HCT116 (cell line): ENCODE data around the gene NRCAM.

ENCODE experiments used
- EZH2 ChIP-seq: fragments of 200-600 bp; sonication (generic); IDR thresholded peaks from 2 replicates; pipeline ENCODE4 v1.6.1; 2017; ENCODE audit warnings: antibody characterized with exemption, mixed run types
- FOSL1 ChIP-seq: IDR thresholded peaks from 2 replicates; pipeline ENCODE4 v1.6.1; 2012; ENCODE audit warnings: low read depth
- POLR2A ChIP-seq: IDR thresholded peaks from 2 replicates; pipeline ENCODE4 v1.7.0; 2011; ENCODE audit warnings: borderline replicate concordance; ENCODE audit not compliant: insufficient read depth, insufficient read length; ENCODE audit errors: extremely low read depth
- POLR2AphosphoS5 ChIP-seq: IDR thresholded peaks from 2 replicates; pipeline ENCODE4 v1.6.1; 2011; ENCODE audit warnings: mild to moderate bottlenecking, low read depth, low read length, moderate library complexity
- RAD21 ChIP-seq: IDR thresholded peaks from 2 replicates; pipeline ENCODE4 v1.6.1; 2012; ENCODE audit warnings: low read depth, mild to moderate bottlenecking
- SP1 ChIP-seq: IDR thresholded peaks from 2 replicates; pipeline ENCODE4 v1.6.1; 2012; ENCODE audit warnings: low read depth
- ZFX ChIP-seq: fragments of 450-650 bp; IDR thresholded peaks from 2 replicates; pipeline ENCODE4 v1.6.1; 2017
- TF ChIP-seq, protein P1 (sequence below), 3 experiments: fragments of 200-600 bp in 1 of 3; sonication (generic) in 1 of 3; IDR thresholded peaks in 2 of 3; conservative IDR thresholded peaks in 1 of 3; 2 replicates each; pipeline ENCODE4 v1.5.1; 2012 to 2017; ENCODE audit warnings: low read depth in 2 of 3, low read length in 2 of 3, antibody characterized with exemption in 1 of 3, borderline replicate concordance in 1 of 3, control low read depth in 1 of 3, mild to moderate bottlenecking in 1 of 3, mixed read lengths in 1 of 3, mixed run types in 1 of 3, moderate library complexity in 1 of 3; ENCODE audit not compliant: insufficient read depth in 1 of 3
- TF ChIP-seq, protein P2 (sequence below): IDR thresholded peaks from 2 replicates; pipeline ENCODE4 v1.6.1; 2012; ENCODE audit warnings: low read depth
- TF ChIP-seq, protein P3 (sequence below): IDR thresholded peaks from 2 replicates; pipeline ENCODE4 v1.6.1; 2012

- TF ChIP-seq, protein P1, sequence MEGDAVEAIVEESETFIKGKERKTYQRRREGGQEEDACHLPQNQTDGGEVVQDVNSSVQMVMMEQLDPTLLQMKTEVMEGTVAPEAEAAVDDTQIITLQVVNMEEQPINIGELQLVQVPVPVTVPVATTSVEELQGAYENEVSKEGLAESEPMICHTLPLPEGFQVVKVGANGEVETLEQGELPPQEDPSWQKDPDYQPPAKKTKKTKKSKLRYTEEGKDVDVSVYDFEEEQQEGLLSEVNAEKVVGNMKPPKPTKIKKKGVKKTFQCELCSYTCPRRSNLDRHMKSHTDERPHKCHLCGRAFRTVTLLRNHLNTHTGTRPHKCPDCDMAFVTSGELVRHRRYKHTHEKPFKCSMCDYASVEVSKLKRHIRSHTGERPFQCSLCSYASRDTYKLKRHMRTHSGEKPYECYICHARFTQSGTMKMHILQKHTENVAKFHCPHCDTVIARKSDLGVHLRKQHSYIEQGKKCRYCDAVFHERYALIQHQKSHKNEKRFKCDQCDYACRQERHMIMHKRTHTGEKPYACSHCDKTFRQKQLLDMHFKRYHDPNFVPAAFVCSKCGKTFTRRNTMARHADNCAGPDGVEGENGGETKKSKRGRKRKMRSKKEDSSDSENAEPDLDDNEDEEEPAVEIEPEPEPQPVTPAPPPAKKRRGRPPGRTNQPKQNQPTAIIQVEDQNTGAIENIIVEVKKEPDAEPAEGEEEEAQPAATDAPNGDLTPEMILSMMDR (IDR thresholded peaks at IDR 0.05 in 2 of 3, conservative IDR thresholded peaks at IDR 0.05 in 1 of 3; ENCODE audit: borderline replicate concordance in 1 of 3, insufficient read depth in 1 of 3, low read depth in 2 of 3, low read length in 2 of 3), result no peak
- TF ChIP-seq POLR2A (no peak), FOSL1 (no peak), EZH2 (no peak), SP1 (no peak), ZFX (no peak), POLR2AphosphoS5 (no peak), RAD21 (no peak)
- TF ChIP-seq, protein P2, sequence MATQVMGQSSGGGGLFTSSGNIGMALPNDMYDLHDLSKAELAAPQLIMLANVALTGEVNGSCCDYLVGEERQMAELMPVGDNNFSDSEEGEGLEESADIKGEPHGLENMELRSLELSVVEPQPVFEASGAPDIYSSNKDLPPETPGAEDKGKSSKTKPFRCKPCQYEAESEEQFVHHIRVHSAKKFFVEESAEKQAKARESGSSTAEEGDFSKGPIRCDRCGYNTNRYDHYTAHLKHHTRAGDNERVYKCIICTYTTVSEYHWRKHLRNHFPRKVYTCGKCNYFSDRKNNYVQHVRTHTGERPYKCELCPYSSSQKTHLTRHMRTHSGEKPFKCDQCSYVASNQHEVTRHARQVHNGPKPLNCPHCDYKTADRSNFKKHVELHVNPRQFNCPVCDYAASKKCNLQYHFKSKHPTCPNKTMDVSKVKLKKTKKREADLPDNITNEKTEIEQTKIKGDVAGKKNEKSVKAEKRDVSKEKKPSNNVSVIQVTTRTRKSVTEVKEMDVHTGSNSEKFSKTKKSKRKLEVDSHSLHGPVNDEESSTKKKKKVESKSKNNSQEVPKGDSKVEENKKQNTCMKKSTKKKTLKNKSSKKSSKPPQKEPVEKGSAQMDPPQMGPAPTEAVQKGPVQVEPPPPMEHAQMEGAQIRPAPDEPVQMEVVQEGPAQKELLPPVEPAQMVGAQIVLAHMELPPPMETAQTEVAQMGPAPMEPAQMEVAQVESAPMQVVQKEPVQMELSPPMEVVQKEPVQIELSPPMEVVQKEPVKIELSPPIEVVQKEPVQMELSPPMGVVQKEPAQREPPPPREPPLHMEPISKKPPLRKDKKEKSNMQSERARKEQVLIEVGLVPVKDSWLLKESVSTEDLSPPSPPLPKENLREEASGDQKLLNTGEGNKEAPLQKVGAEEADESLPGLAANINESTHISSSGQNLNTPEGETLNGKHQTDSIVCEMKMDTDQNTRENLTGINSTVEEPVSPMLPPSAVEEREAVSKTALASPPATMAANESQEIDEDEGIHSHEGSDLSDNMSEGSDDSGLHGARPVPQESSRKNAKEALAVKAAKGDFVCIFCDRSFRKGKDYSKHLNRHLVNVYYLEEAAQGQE, result no peak
- TF ChIP-seq, protein P3, sequence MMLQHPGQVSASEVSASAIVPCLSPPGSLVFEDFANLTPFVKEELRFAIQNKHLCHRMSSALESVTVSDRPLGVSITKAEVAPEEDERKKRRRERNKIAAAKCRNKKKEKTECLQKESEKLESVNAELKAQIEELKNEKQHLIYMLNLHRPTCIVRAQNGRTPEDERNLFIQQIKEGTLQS, result no peak
These were observed 170.5 kb downstream of the NRCAM start for GRCh38 chr7:108285778-108286177.
